Activated naive CD8-positive, alpha-beta T cell treated with anti-CD3 and anti-CD28 coated beads, Interleukin-2, amount 10 ng/mL, durations not matched to agents 7 days and 5 days (primary cell): ENCODE data around the gene SEMA6C. TPM values are rescaled to one million over a fixed set of nuclear protein-coding genes. Genes with fewer than 3 reads are reported as not detected.

Source experiments
- ATAC-seq: fragments of 150-1000 bp; cut with Tn5 transposase; one replicate; pipeline ENCODE4 v1.10.0; 2021; ENCODE audit warnings: low read depth, moderate library complexity
- POLR2A ChIA-PET: fragments of 350-600 bp; sonication (Branson Sonifier 250); formaldehyde crosslinking; loops from one replicate; lab custom pipeline; 2021; ENCODE audit warnings: antibody characterized with exemption; lab: Charles Lee
- DNase-seq: peaks from one replicate; pipeline ENCODE4 v3.0.0; 2021
- H3K27ac Mint-ChIP-seq: one replicate; pipeline ENCODE4 v1.8.0; 2022; ENCODE audit warnings: mild to moderate bottlenecking, mixed read lengths
- H3K27me3 Mint-ChIP-seq: one replicate; pipeline ENCODE4 v1.8.0; 2022; ENCODE audit warnings: mild to moderate bottlenecking, moderate library complexity, mixed read lengths
- H3K36me3 Mint-ChIP-seq: one replicate; pipeline ENCODE4 v1.8.0; 2021; ENCODE audit warnings: mild to moderate bottlenecking, mixed read lengths
- H3K4me1 Mint-ChIP-seq: one replicate; pipeline ENCODE4 v1.8.0; 2021; ENCODE audit warnings: mixed read lengths
- H3K4me3 Mint-ChIP-seq: one replicate; pipeline ENCODE4 v1.8.0; 2022; ENCODE audit warnings: mild to moderate bottlenecking, moderate library complexity, mixed read lengths
- H3K9me3 Mint-ChIP-seq: one replicate; pipeline ENCODE4 v1.8.0; 2021; ENCODE audit warnings: mixed read lengths
- total RNA-seq, 2 experiments: library from RNA; stranded (reverse); gene quantifications; one replicate each; pipeline ENCODE4 v1.2.3, GENCODE V29; 2021

The SEMA6C gene
- total RNA-seq, 2 experiments from 2014 or later = 4.2 to 6.0 TPM

- peaks cover 11% of the 10 kb centered on the region for H3K4me1 Mint-ChIP-seq
- peaks cover 20% of the 10 kb centered on the region for H3K27me3 Mint-ChIP-seq
- POLR2A ChIA-PET = interaction anchor here (0.7 to 2.9 kb wide), 3 partner anchors 10 to 141 kb away, joined by 3 to 9 read pairs (median 3); partner anchors contain the start of gene TNFAIP8L2
- H3K4me3 Mint-ChIP-seq = peak overlapping the region; percentile 92
- no peak overlapping the region for H3K27ac Mint-ChIP-seq
- H3K9me3 Mint-ChIP-seq = no peaks in the 10 kb centered on the region
- DNase-seq (no peak), ATAC-seq (no peak)
- H3K36me3 Mint-ChIP-seq = no peaks in the 10 kb centered on the region
Observed at GRCh38 chr1:151147132-151147503, 687 bp upstream of the SEMA6C start.

GRCh38 chr1:151146072-151146411 lies 389 bp downstream of the SEMA6C start:
- H3K36me3 Mint-ChIP-seq = no peaks in the 10 kb centered on the region
- POLR2A ChIA-PET = interaction anchor here (1.2 kb wide), 1 partner anchor 15 kb away, joined by 3 read pairs; no protein-coding TSS in a partner anchor
- ATAC-seq (peak; percentile 3), DNase-seq (no peak)
- no peaks in the 10 kb centered on the region for H3K9me3 Mint-ChIP-seq
- peak overlapping the region; percentile 78 for H3K27ac Mint-ChIP-seq
- peaks cover 11% of the 10 kb centered on the region for H3K4me1 Mint-ChIP-seq
- H3K27me3 Mint-ChIP-seq = peaks cover 20% of the 10 kb centered on the region
- peak overlapping the region; percentile 92 for H3K4me3 Mint-ChIP-seq

GRCh38 chr1:151145304-151146071 lies 943 bp downstream of the SEMA6C start:
- ATAC-seq (no peak), DNase-seq (no peak)
- POLR2A ChIA-PET = interaction anchor here (0.6 to 1.2 kb wide), 4 partner anchors 8 to 123 kb away, joined by 3 to 5 read pairs (median 4); partner anchors contain the start of gene VPS72
- H3K27me3 Mint-ChIP-seq = peaks cover 20% of the 10 kb centered on the region
- H3K36me3 Mint-ChIP-seq = no peaks in the 10 kb centered on the region
- no peak overlapping the region for H3K27ac Mint-ChIP-seq
- no peaks in the 10 kb centered on the region for H3K9me3 Mint-ChIP-seq
- peaks cover 11% of the 10 kb centered on the region for H3K4me1 Mint-ChIP-seq
- H3K4me3 Mint-ChIP-seq = peak overlapping the region; percentile 92

- DNase-seq = no peak
- POLR2A ChIA-PET = interaction anchor here (0.6 to 1.0 kb wide), 3 partner anchors 8 to 123 kb away, joined by 3 to 5 read pairs (median 4); partner anchors contain the start of gene VPS72
Observed at GRCh38 chr1:151144474-151145303, 1.7 kb downstream of the SEMA6C start.

GRCh38 chr1:151143986-151144385 lies 2.4 kb downstream of the SEMA6C start:
- no peaks in the 10 kb centered on the region for H3K36me3 Mint-ChIP-seq
- H3K27ac Mint-ChIP-seq = no peak overlapping the region
- H3K27me3 Mint-ChIP-seq = peaks cover 20% of the 10 kb centered on the region
- DNase-seq = no peak
- POLR2A ChIA-PET = no interaction called here
- H3K4me1 Mint-ChIP-seq = peaks cover 11% of the 10 kb centered on the region
- H3K9me3 Mint-ChIP-seq = no peaks in the 10 kb centered on the region
- H3K4me3 Mint-ChIP-seq = no peak overlapping the region
- no peak for ATAC-seq

More at GRCh38 chr1:151144474-151145303, 1.7 kb downstream of the SEMA6C start:
- ATAC-seq = no peak
- Mint-ChIP-seq H3K9me3 (no peaks in the 10 kb centered on the region), H3K27me3 (peaks cover 20% of the 10 kb centered on the region), H3K4me3 (no peak overlapping the region), H3K4me1 (peaks cover 11% of the 10 kb centered on the region), H3K27ac (no peak overlapping the region), H3K36me3 (no peaks in the 10 kb centered on the region)

GRCh38 chr1:151143057-151143435 lies 3.4 kb downstream of the SEMA6C start:
- POLR2A ChIA-PET = interaction anchor here (0.7 to 1.3 kb wide), 2 partner anchors 14 to 69 kb away, joined by 4 to 5 read pairs; partner anchors contain the start of gene TNFAIP8L2
- H3K4me3 Mint-ChIP-seq = no peak overlapping the region

GRCh38 chr1:151142411-151143056 lies 3.9 kb downstream of the SEMA6C start:
- H3K36me3 Mint-ChIP-seq = no peaks in the 10 kb centered on the region
- H3K27me3 Mint-ChIP-seq = peaks cover 18% of the 10 kb centered on the region
- ATAC-seq (no peak), DNase-seq (no peak)
- no peak overlapping the region for H3K27ac Mint-ChIP-seq
- POLR2A ChIA-PET = interaction anchor here (1.3 kb wide), 1 partner anchor 14 kb away, joined by 5 read pairs; the partner anchor contains the start of gene TNFAIP8L2
- H3K4me3 Mint-ChIP-seq = no peak overlapping the region
- peaks cover 8% of the 10 kb centered on the region for H3K4me1 Mint-ChIP-seq
- no peaks in the 10 kb centered on the region for H3K9me3 Mint-ChIP-seq

More at GRCh38 chr1:151143057-151143435, 3.4 kb downstream of the SEMA6C start:
- ATAC-seq (no peak), DNase-seq (no peak)
- Mint-ChIP-seq H3K36me3 (no peaks in the 10 kb centered on the region), H3K27me3 (peaks cover 20% of the 10 kb centered on the region), H3K9me3 (no peaks in the 10 kb centered on the region), H3K27ac (no peak overlapping the region), H3K4me1 (peaks cover 11% of the 10 kb centered on the region)

GRCh38 chr1:151137789-151138188 lies 8.6 kb downstream of the SEMA6C start:
- Mint-ChIP-seq H3K4me3 (no peak overlapping the region), H3K27ac (no peak overlapping the region), H3K36me3 (no peaks in the 10 kb centered on the region), H3K4me1 (peaks cover 3% of the 10 kb centered on the region), H3K27me3 (no peaks in the 10 kb centered on the region), H3K9me3 (no peaks in the 10 kb centered on the region)
- no peak for DNase-seq
- no peak for ATAC-seq
- POLR2A ChIA-PET = no interaction called here

- ATAC-seq = no peak
- H3K4me1 Mint-ChIP-seq = peaks cover 8% of the 10 kb centered on the region
- H3K36me3 Mint-ChIP-seq = no peaks in the 10 kb centered on the region
- no peak for DNase-seq
- peak overlapping the region; percentile 35 for H3K27ac Mint-ChIP-seq
- POLR2A ChIA-PET = interaction anchor here (1.0 kb wide), 1 partner anchor 76 kb away, joined by 3 read pairs; the partner anchor contains the start of gene CDC42SE1
- no peaks in the 10 kb centered on the region for H3K9me3 Mint-ChIP-seq
- H3K4me3 Mint-ChIP-seq = no peak overlapping the region
- no peaks in the 10 kb centered on the region for H3K27me3 Mint-ChIP-seq
Observed at GRCh38 chr1:151135433-151136385, 10.7 kb downstream of the SEMA6C start.

GRCh38 chr1:151134991-151135390 lies 11.4 kb downstream of the SEMA6C start:
- ATAC-seq = no peak
- no peak for DNase-seq
- Mint-ChIP-seq H3K27me3 (no peaks in the 10 kb centered on the region), H3K4me3 (no peak overlapping the region), H3K4me1 (peaks cover 8% of the 10 kb centered on the region), H3K9me3 (no peaks in the 10 kb centered on the region), H3K27ac (no peak overlapping the region), H3K36me3 (no peaks in the 10 kb centered on the region)
- POLR2A ChIA-PET = interaction anchor here (1.0 kb wide), 1 partner anchor 76 kb away, joined by 3 read pairs; the partner anchor contains the start of gene CDC42SE1

- H3K9me3 Mint-ChIP-seq = no peaks in the 10 kb centered on the region
- no peak overlapping the region for H3K27ac Mint-ChIP-seq
- DNase-seq = no peak
- no peaks in the 10 kb centered on the region for H3K27me3 Mint-ChIP-seq
- no peak for ATAC-seq
- H3K4me1 Mint-ChIP-seq = peaks cover 8% of the 10 kb centered on the region
- no peaks in the 10 kb centered on the region for H3K36me3 Mint-ChIP-seq
- POLR2A ChIA-PET = no interaction called here
- no peak overlapping the region for H3K4me3 Mint-ChIP-seq
Observed at GRCh38 chr1:151134396-151134795, 12.0 kb downstream of the SEMA6C start.
